Immature natural killer cell (primary cell): ENCODE data around the gene KCNMA1. TPM values are rescaled to one million over a fixed set of nuclear protein-coding genes. Genes with fewer than 3 reads are reported as not detected.

ENCODE experiments used
- DNase-seq, 3 donors: peaks; one replicate each; pipeline ENCODE4 v3.0.0; 2022; ENCODE audit warnings: mixed read lengths in 1 of 3
- H3K27ac Mint-ChIP-seq, 6 donors: one replicate each; pipeline ENCODE4 v1.8.0; 2020; ENCODE audit warnings: mixed read lengths in 6 of 6, mild to moderate bottlenecking in 5 of 6, inconsistent platforms in 4 of 6, moderate library complexity in 3 of 6
- H3K27me3 Mint-ChIP-seq, 3 donors: one replicate each; pipeline ENCODE4 v1.8.0; 2020 to 2021; ENCODE audit warnings: low read depth in 3 of 3, mild to moderate bottlenecking in 3 of 3, mixed read lengths in 3 of 3, moderate library complexity in 3 of 3, inconsistent platforms in 1 of 3
- H3K36me3 Mint-ChIP-seq, 3 donors: one replicate each; pipeline ENCODE4 v1.8.0; 2020; ENCODE audit warnings: mixed read lengths in 3 of 3, inconsistent platforms in 2 of 3, mild to moderate bottlenecking in 2 of 3
- H3K4me1 Mint-ChIP-seq, 2 donors: one replicate each; pipeline ENCODE4 v1.8.0; 2020; ENCODE audit warnings: inconsistent platforms in 2 of 2, mild to moderate bottlenecking in 2 of 2, mixed read lengths in 2 of 2, moderate library complexity in 1 of 2
- H3K4me3 Mint-ChIP-seq, 5 donors: one replicate each; pipeline ENCODE4 v1.8.0; 2020; ENCODE audit warnings: mild to moderate bottlenecking in 5 of 5, mixed read lengths in 5 of 5, inconsistent platforms in 3 of 5, moderate library complexity in 3 of 5
- H3K9me3 Mint-ChIP-seq, 6 donors: one replicate each; pipeline ENCODE4 v1.8.0; 2020; ENCODE audit warnings: mild to moderate bottlenecking in 6 of 6, mixed read lengths in 6 of 6, inconsistent platforms in 4 of 6, moderate library complexity in 3 of 6
- polyA plus RNA-seq, 3 donors: library from polyadenylated mRNA; unstranded; fragments of 300-500 nt; fragmentation: Illumina TruSeq; gene quantifications; one replicate each; pipeline ENCODE4 v1.2.3, GENCODE V29; 2021

The KCNMA1 gene
- polyA plus RNA-seq, 3 donors from 2014 or later: not detected

DNA sequence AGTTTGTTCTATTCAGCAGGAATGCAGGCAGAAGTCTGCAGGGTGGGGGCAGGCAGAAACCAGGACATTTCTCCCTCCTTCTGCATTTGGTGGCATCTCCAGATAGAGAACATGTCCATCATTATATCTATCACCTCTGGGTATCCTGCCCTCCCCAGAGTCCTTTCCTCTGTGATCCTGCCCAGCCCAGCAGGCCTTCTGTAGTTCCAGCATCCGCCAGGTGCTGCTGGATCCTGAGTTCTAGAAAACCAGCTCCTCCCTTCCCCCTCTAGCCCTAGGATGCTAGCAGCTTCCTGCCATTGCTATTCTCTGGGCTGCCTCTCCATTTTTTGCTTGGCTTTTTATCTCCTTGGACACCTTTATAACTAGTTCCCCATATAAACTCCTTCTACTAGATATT is 180.3 kb downstream of the KCNMA1 start:
- peaks cover 3 to 7% (median 6%) of the 10 kb centered on the region in 3 donors for H3K27me3 Mint-ChIP-seq
- no peaks in the 10 kb centered on the region for H3K36me3 Mint-ChIP-seq
- no peak for DNase-seq
- no peaks in the 10 kb centered on the region for H3K9me3 Mint-ChIP-seq
- H3K4me1 Mint-ChIP-seq: no peaks in the 10 kb centered on the region
- H3K4me3 Mint-ChIP-seq: no peak overlapping the region
- H3K27ac Mint-ChIP-seq: no peak overlapping the region

DNA sequence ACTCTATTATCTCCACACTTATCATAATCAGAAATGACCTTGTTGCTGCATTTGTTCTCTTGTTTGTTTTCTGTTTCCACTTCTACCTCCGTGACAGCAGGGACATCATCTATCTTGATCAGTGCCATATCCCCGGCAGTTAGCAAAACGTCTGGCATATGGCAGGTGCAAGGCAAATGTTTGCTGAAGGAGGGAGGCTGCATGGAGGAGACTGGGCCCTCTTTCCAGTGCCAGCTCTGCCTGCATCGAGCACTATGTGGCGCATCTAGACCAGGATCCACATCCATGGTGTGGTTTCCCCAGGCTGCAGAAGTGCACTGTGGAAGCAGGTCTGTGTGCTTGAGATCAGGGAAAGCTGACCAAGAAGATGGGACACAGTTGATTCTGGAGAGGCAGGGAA is 181.2 kb downstream of the KCNMA1 start:
- Mint-ChIP-seq H3K27ac (no peak overlapping the region), H3K9me3 (no peaks in the 10 kb centered on the region), H3K4me3 (no peak overlapping the region), H3K27me3 (peaks cover 3 to 7% (median 6%) of the 10 kb centered on the region in 3 donors), H3K36me3 (no peaks in the 10 kb centered on the region), H3K4me1 (no peaks in the 10 kb centered on the region)
- DNase-seq: no peak

DNA sequence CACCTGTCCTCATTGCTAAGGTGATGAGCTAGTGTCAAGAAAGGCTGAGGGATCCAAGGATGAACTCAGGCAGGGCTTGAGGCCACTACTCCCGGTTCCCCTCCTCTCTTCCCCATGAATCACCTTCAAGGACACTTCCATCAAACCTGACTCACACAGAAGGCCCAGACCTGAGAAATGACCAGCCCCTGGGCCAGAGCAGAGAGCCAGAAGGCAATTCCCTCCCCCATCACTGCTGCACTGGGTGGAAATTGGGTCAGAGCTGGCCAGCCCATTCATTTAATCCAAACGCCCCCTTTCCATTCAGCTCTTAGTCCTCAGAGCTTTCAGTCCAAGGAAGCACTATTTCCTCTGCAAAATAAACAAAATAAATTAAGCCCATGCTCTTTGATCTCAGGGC is 182.0 kb downstream of the KCNMA1 start:
- no peaks in the 10 kb centered on the region for H3K9me3 Mint-ChIP-seq
- DNase-seq: no peak
- H3K27ac Mint-ChIP-seq: no peak overlapping the region
- H3K4me3 Mint-ChIP-seq: no peak overlapping the region
- no peaks in the 10 kb centered on the region for H3K36me3 Mint-ChIP-seq
- peaks cover 3 to 7% (median 6%) of the 10 kb centered on the region in 3 donors for H3K27me3 Mint-ChIP-seq
- no peaks in the 10 kb centered on the region for H3K4me1 Mint-ChIP-seq

DNA sequence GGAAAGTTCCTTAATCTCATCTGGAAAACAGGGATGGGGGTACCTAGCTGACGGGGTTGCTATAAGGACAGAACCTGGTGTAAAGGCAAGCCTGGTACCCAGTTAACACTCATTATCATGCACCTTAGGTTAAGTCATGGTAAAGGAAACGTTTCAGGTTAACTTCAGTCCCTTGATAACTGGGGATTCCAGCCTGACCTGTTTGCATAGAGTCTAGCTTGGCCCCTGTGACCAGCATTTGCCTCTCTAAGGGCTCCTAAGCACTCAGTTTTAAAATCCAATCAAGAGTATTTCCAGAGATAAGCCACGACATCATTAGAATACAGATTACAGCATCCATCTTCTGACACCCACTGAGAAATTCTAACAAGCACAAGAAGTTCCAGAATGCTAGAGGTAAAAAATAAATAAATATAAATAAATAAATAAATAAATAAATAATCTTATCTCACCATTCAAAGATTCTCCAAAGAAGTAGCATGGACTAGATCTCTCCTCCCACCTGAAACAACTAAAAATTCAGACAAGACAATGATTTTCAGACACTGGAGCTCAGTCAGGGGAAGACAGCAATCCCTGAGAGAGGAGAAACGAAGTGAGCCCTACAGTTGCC is 184.6 kb downstream of the KCNMA1 start:
- no peaks in the 10 kb centered on the region for H3K4me1 Mint-ChIP-seq
- no peak overlapping the region for H3K4me3 Mint-ChIP-seq
- H3K27me3 Mint-ChIP-seq: peaks cover 2 to 6% (median 5%) of the 10 kb centered on the region in 3 donors
- H3K9me3 Mint-ChIP-seq: no peaks in the 10 kb centered on the region
- H3K36me3 Mint-ChIP-seq: no peaks in the 10 kb centered on the region
- no peak overlapping the region for H3K27ac Mint-ChIP-seq
- DNase-seq: no peak

DNA sequence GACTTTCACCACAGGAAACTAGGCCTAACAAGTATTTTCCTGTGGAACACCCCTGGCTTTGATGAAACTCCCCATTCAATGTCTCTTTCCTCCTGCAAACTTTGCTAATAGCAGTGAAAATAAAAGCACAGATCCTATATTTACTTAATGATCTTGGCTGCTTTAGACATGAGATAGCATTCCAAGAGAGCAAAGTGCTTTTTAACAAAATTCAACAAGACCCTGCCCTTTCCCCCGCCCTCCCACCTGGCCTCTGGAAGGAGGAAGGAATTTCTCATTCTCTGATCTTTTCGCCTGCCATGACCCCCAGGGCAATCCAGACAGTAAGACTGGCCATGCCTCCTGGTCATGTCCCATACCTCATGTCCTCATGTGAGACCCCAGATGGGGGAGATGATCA is 185.7 kb downstream of the KCNMA1 start:
- Mint-ChIP-seq H3K9me3 (no peaks in the 10 kb centered on the region), H3K27ac (no peak overlapping the region), H3K4me1 (no peaks in the 10 kb centered on the region), H3K36me3 (no peaks in the 10 kb centered on the region), H3K27me3 (peaks cover 2 to 6% (median 2%) of the 10 kb centered on the region in 3 donors), H3K4me3 (no peak overlapping the region)
- no peak for DNase-seq

DNA sequence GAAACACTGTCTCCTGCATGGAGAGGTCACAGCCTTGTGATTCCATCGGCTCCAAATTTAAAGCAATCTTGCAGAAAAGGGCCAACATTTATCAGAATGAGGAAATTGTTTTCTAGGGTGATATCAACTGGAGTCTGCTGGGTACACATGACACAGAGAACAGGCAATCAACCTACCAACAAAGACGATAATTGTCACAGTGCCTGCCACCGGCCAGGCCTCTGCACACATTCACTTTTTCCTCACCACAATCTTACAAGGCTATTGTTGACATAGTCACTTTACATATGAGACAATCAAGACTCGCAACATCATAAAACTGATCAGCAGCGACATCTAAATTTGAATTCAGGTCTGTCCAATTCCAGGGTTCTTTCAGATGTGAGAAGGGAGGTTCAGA is 189.4 kb downstream of the KCNMA1 start:
- H3K36me3 Mint-ChIP-seq: no peaks in the 10 kb centered on the region
- H3K9me3 Mint-ChIP-seq: no peaks in the 10 kb centered on the region
- H3K4me3 Mint-ChIP-seq: no peak overlapping the region
- peaks cover 2 to 3% (median 3%) of the 10 kb centered on the region in 3 donors for H3K27me3 Mint-ChIP-seq
- no peak overlapping the region for H3K27ac Mint-ChIP-seq
- DNase-seq: no peak
- H3K4me1 Mint-ChIP-seq: no peaks in the 10 kb centered on the region

DNA sequence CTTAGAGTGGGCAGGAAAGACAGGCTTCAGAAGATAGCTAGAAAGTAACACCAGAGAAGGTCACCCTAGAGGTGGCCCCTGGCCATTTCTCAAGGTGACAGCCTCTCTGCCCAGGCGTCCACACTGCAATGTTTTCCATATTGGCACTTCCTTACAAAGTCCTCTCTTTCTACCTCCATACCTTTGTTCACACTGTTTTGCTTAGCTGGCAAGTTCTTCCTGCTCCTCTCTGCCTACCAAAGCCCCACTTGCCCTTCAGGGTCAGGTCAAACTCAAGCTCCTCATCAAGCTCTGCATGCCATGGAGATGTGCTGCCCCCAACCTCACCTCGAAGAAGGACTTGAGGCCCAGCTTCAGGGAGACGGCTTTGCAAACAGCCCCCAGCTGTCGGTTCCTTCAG is 190.9 kb downstream of the KCNMA1 start:
- no peak for DNase-seq
- H3K9me3 Mint-ChIP-seq: no peaks in the 10 kb centered on the region
- H3K4me1 Mint-ChIP-seq: no peaks in the 10 kb centered on the region
- no peak overlapping the region for H3K27ac Mint-ChIP-seq
- H3K4me3 Mint-ChIP-seq: no peak overlapping the region
- H3K27me3 Mint-ChIP-seq: peaks cover 0 to 7% (median 5%) of the 10 kb centered on the region in 3 donors
- no peaks in the 10 kb centered on the region for H3K36me3 Mint-ChIP-seq

DNA sequence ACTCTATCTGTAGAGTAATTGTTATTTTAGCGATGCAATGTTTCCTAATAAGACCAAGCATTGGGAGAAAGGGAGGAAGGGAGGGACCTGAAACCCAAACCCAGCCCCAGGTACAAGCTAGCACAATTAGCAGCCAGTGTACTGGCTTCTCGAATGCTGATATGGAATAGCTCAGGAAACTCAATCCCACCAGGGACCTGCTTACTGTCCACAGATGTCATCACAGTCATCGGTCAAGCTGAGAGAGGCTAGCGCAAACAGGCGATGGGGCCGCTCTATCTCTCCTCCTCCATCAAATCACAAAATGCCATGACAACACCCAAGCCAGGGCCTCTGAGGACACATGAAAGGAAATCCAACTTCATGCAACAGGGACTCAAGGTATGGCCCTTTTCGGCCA is 192.1 kb downstream of the KCNMA1 start:
- Mint-ChIP-seq H3K36me3 (no peaks in the 10 kb centered on the region), H3K4me3 (no peak overlapping the region), H3K4me1 (no peaks in the 10 kb centered on the region), H3K27me3 (peaks cover 0 to 7% (median 5%) of the 10 kb centered on the region in 3 donors), H3K9me3 (no peaks in the 10 kb centered on the region), H3K27ac (no peak overlapping the region)
- DNase-seq: no peak

DNA sequence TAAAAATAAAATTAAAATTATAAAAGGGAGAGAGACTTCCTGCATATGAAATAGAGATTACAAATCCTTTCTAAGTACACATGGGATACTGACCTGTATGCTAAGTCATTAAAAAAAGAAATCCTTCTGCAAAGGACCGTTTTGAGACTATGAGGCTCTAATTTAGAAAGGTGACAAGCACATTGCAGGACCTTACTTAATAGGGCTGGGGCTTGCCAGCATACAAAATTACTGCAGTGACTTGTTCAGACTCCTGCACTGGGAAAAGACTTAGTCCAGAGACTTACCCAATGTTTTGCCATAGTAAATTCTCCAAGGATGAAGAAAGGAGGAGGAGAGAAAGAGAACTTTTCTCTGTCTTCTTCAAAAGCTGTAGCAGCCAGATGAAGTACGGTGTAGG is 193.6 kb downstream of the KCNMA1 start:
- Mint-ChIP-seq H3K4me3 (no peak overlapping the region), H3K4me1 (no peaks in the 10 kb centered on the region), H3K9me3 (no peaks in the 10 kb centered on the region), H3K27ac (no peak overlapping the region), H3K27me3 (peaks cover 0 to 7% (median 5%) of the 10 kb centered on the region in 3 donors), H3K36me3 (no peaks in the 10 kb centered on the region)
- DNase-seq: no peak

DNA sequence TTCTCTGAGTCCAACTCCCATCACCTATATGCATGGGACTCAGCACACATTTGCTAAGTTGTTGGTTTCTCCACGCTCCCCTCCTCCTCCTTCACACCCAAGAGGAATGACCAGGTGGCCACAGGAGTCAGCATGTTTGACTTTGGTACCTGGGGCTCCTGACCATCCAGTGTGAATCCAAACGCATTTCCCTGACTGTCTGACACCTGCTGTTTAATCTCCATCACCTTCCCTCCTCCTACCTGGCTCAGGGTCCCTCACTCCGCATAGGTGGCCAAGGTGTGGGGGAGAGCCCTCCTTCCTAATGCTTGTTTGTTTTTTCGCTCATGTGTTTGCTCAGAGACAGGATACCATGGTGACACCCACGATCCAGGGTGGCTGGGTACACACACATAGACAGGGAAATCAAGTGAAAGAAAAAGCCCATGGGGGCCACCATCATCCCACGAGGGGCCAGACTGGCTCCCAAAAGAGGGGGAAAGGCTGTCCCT is 194.9 kb downstream of the KCNMA1 start:
- no peak overlapping the region for H3K4me3 Mint-ChIP-seq
- no peak for DNase-seq
- H3K36me3 Mint-ChIP-seq: no peaks in the 10 kb centered on the region
- peaks cover 0 to 5% (median 5%) of the 10 kb centered on the region in 3 donors for H3K27me3 Mint-ChIP-seq
- H3K27ac Mint-ChIP-seq: no peak overlapping the region
- no peaks in the 10 kb centered on the region for H3K9me3 Mint-ChIP-seq
- H3K4me1 Mint-ChIP-seq: no peaks in the 10 kb centered on the region

DNA sequence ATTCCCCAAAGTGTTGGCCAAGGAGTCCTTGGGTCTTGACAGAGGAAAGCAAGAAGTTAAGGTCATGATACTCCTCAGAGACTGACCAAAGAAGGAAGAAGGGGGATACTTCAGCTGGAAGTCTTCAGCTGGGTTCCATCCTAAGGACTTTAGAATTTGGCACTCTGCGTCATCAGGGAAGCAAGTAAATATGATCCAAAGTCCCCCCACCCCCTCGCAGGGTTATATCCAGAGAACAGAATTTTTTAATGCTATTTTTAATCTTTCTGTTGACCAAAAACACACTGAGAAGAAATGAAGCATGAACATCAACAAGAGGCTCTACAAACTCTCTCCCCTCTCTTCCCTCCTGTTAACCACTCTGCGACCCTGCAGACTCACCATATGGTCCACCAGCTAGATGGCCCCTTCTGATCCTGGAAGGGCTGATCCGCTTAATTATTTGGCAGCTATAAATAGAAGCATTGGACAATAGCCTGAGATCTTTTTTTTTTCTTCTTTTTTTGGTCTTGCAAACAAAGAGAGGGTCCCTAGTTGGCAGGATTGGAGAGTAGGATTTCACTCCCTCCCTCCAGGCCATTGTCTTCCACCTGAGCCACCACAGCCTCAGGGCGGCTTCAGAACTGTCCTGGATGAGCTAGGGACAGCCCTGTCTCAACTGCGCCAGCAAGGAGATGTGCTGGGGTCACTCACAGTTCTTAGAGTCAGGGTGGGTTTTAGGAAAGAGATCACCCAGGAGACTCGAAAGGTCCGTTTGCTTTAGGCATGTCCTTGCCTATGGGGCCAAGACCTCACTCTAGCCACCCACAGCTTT is 196.0 kb downstream of the KCNMA1 start:
- DNase-seq: no peak
- Mint-ChIP-seq H3K4me3 (no peak overlapping the region), H3K9me3 (no peaks in the 10 kb centered on the region), H3K27ac (no peak overlapping the region), H3K4me1 (no peaks in the 10 kb centered on the region), H3K36me3 (no peaks in the 10 kb centered on the region), H3K27me3 (peaks cover 0 to 5% (median 3%) of the 10 kb centered on the region in 3 donors)

DNA sequence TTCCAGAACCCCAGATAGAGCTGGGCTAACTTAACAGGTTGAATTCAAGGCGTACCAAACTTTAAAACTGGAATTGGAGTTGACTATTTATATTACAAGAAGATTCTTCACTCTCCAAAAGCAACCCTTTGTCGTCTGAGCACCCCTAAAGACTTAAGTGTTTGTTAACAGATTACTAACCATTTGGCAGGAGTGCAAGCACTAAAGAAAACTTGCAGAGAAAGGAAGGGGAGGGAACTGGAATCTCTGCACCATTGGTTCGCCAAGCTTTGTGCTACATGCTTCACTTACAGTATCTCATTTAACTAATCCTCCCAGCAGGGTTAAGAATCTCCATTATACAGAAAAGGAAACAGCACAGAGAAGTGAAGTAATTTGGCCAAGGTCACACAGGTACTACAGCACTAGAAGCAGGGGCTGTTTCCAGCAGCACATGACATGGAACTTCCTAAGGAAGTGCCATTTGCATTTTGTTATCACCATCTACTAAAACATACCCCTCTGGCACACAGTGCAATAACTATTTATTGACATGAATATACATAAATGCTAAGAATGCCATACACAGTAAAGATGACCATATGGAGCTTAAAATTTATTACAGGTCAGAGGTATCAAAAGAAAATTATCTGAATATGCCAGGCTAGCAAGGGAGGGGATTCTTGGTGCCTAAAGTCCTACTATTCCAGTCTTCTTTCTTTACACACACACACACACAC is 201.2 kb downstream of the KCNMA1 start:
- no peak overlapping the region for H3K27ac Mint-ChIP-seq
- no peaks in the 10 kb centered on the region for H3K36me3 Mint-ChIP-seq
- no peaks in the 10 kb centered on the region for H3K9me3 Mint-ChIP-seq
- no peak overlapping the region for H3K4me3 Mint-ChIP-seq
- no peaks in the 10 kb centered on the region for H3K4me1 Mint-ChIP-seq
- peaks cover 0 to 3% (median 0%) of the 10 kb centered on the region in 3 donors for H3K27me3 Mint-ChIP-seq
- no peak for DNase-seq

DNA sequence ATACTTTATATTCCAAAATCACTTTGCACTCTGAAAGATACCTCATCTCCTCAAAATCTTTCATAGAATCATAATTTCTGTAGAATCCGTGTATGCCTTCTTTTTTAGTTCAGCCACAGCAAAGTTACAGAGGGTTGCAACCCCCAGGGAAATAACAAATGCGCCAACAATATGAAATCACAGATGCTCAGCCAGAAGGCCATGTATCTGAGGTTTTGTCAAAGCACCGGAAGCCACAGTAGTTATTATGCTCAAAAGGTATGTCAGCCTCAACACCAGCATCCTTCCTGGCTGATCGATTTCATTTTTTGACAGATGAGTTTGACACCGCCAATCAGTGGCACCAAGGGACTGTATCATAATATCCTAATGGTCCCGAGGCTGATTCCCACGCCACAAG is 204.1 kb downstream of the KCNMA1 start:
- H3K36me3 Mint-ChIP-seq: no peaks in the 10 kb centered on the region
- no peak overlapping the region for H3K4me3 Mint-ChIP-seq
- peaks cover 0 to 7% (median 0%) of the 10 kb centered on the region in 3 donors for H3K27me3 Mint-ChIP-seq
- DNase-seq: no peak
- H3K27ac Mint-ChIP-seq: no peak overlapping the region
- no peaks in the 10 kb centered on the region for H3K4me1 Mint-ChIP-seq
- H3K9me3 Mint-ChIP-seq: no peaks in the 10 kb centered on the region
